K562 (cell line): Measurements from ENCODE around the gene BCL11A. TPM values are rescaled to one million over a fixed set of nuclear protein-coding genes. Genes with fewer than 3 reads are reported as not detected.

ENCODE experiments used
- ATAC-seq: fragments of 200-7000 bp; cut with Tn5 transposase; 3 replicates; pipeline ENCODE4 v1.9.1; 2020; ENCODE audit warnings: moderate library complexity
- BruUV-seq: library from RNA; stranded (reverse); fragments of 400-500 nt; replicated peaks from 2 replicates; lab custom pipeline; 2021; lab: Mats Ljungman, UMichigan
- CTCF ChIA-PET: fragments of 300-600 bp; formaldehyde crosslinking; extraction: SDS; loops from one replicate; lab custom pipeline; 2021; ENCODE audit warnings: low intra/inter-chr PET ratio; lab: Yijun Ruan, JAX
- POLR2A ChIA-PET: fragments of 300-600, 350-650 bp; sonication (Branson Sonifier 250); formaldehyde crosslinking; extraction: SDS; loops from one replicate; lab custom pipeline; 2021; ENCODE audit warnings: antibody characterized with exemption, inconsistent platforms; lab: Yijun Ruan, JAX
- DNase-seq, 4 experiments: peaks; one replicate each; pipeline versions ENCODE4 v3.0.0 to v3.0.0-alpha.2; 2011 to 2018; ENCODE audit warnings: low spot score in 3 of 4, mixed read lengths in 3 of 4; ENCODE audit errors: extremely low read depth in 1 of 4
- FAIRE-seq: peaks from 2 replicates; lab custom pipeline; 2011; peaks lifted over from hg19 to GRCh38; lab: Jason Lieb, UNC
- H2AFZ ChIP-seq: 2 replicates; pipeline ENCODE4 v1.6.0; 2011; ENCODE audit warnings: low read depth, low read length, control low read depth, inconsistent platforms
- H3K27ac ChIP-seq: fragments of 200-600 bp; 3 replicates; pipeline ENCODE4 v1.8.0; 2011; ENCODE audit warnings: low read depth, mild to moderate bottlenecking, control low read depth, inconsistent platforms, low read length, moderate library complexity, mixed read lengths; ENCODE audit errors: extremely low read depth
- H3K27me3 ChIP-seq, 2 experiments: fragments of 300-600 bp in 1 of 2; 2 replicates in 1 of 2; 3 replicates in 1 of 2; pipeline versions ENCODE4 v1.6.0 to v1.8.0; 2011; ENCODE audit warnings: inconsistent platforms in 2 of 2, low read length in 2 of 2, mild to moderate bottlenecking in 1 of 2, mixed read lengths in 1 of 2, moderate library complexity in 1 of 2; ENCODE audit not compliant: control insufficient read depth in 2 of 2, insufficient read depth in 2 of 2
- H3K36me3 ChIP-seq: fragments of 300-600 bp; 3 replicates; pipeline ENCODE4 v1.8.0; 2011; ENCODE audit warnings: mild to moderate bottlenecking, low read length, inconsistent platforms; ENCODE audit not compliant: control insufficient read depth, insufficient read depth
- H3K4me1 ChIP-seq, 2 experiments: fragments of 200-600 bp in 1 of 2; replicated peaks in 1 of 2; 2 replicates in 1 of 2; 3 replicates in 1 of 2; pipeline versions ENCODE4 v1.5.1 to v1.8.0; 2011; ENCODE audit warnings: inconsistent platforms in 2 of 2, low read length in 2 of 2, mild to moderate bottlenecking in 1 of 2, mixed read lengths in 1 of 2, moderate library complexity in 1 of 2; ENCODE audit not compliant: control insufficient read depth in 2 of 2, insufficient read depth in 2 of 2
- H3K4me2 ChIP-seq: 2 replicates; pipeline ENCODE4 v1.6.1; 2011; ENCODE audit warnings: low read length, control low read depth, inconsistent platforms, mixed read lengths; ENCODE audit not compliant: insufficient read depth
- H3K4me3 ChIP-seq: fragments of 200-600 bp; sonication (generic), shearing (Covaris generic); 2 replicates; pipeline ENCODE4 v1.5.1; 2016; ENCODE audit warnings: control low read depth, inconsistent platforms
- H3K79me2 ChIP-seq: fragments of 200-600 bp; 3 replicates; pipeline ENCODE4 v1.8.0; 2011; ENCODE audit warnings: low read length, inconsistent platforms; ENCODE audit not compliant: control insufficient read depth, insufficient read depth
- H3K9ac ChIP-seq, 2 experiments: 2 replicates each; pipeline versions ENCODE4 v1.6.0 to v1.6.1; 2011; ENCODE audit warnings: low read depth in 2 of 2, low read length in 2 of 2, control low read depth in 1 of 2, inconsistent platforms in 1 of 2, mild to moderate bottlenecking in 1 of 2, mixed read lengths in 1 of 2; ENCODE audit not compliant: insufficient read depth in 1 of 2
- H3K9me1 ChIP-seq: one replicate; pipeline ENCODE4 v1.6.0; 2011; ENCODE audit warnings: inconsistent platforms, mild to moderate bottlenecking, low read length, moderate library complexity; ENCODE audit not compliant: control insufficient read depth, insufficient read depth
- H3K9me3 ChIP-seq: replicated peaks from 2 replicates; pipeline ENCODE4 v1.5.1; 2011; ENCODE audit warnings: low read depth, low read length, inconsistent platforms; ENCODE audit not compliant: control insufficient read depth, insufficient read depth
- H4K20me1 ChIP-seq: replicated peaks from 2 replicates; pipeline ENCODE4 v1.6.1; 2011; ENCODE audit warnings: low read length, inconsistent platforms, mixed read lengths; ENCODE audit not compliant: control insufficient read depth, insufficient read depth
- E2F3 ChIP-seq: fragments of 250-450 bp; sonication (Bioruptor Pico); IDR thresholded peaks from 2 replicates; pipeline ENCODE4 v1.4.0; 2020; ENCODE audit warnings: mild to moderate bottlenecking
- EGR1 ChIP-seq: fragments of 450-650 bp; conservative IDR thresholded peaks from 2 replicates; pipeline ENCODE4 v1.6.1; 2017; ENCODE audit warnings: mild to moderate bottlenecking
- HDAC3 ChIP-seq: fragments of 450-650 bp; IDR thresholded peaks from 2 replicates; pipeline ENCODE4 v1.6.1; 2018; ENCODE audit warnings: borderline replicate concordance, mild to moderate bottlenecking, moderate library complexity; ENCODE audit not compliant: partially characterized antibody
- HMG20B ChIP-seq: fragments of 250-450 bp; sonication (Bioruptor Pico); IDR thresholded peaks from 2 replicates; pipeline ENCODE4 v1.5.0; 2021; ENCODE audit warnings: mild to moderate bottlenecking
- L3MBTL2 ChIP-seq: fragments of 450-650 bp; IDR thresholded peaks from 2 replicates; pipeline ENCODE4 v1.6.1; 2016; ENCODE audit warnings: mild to moderate bottlenecking, moderate library complexity
- PCBP2 ChIP-seq: fragments of 200-400 bp; formaldehyde crosslinking; IDR thresholded peaks from 2 replicates; pipeline ENCODE4 v1.6.1; 2018; ENCODE audit warnings: low read length, low read depth, mild to moderate bottlenecking, moderate library complexity; ENCODE audit not compliant: poor library complexity, severe bottlenecking
- ZNF175 ChIP-seq: fragments of 200-800 bp; sonication (Bioruptor generic); IDR thresholded peaks from 2 replicates; pipeline ENCODE4 v1.6.1; 2016; ENCODE audit warnings: low read depth, mild to moderate bottlenecking, missing genetic modification characterization, missing compliant biosample characterization
- WGBS: fragments of 100-300 bp; shearing (Covaris generic); methylation state at CpG from one replicate; pipeline ENCODE4 v1.1.6; 2016; ENCODE audit warnings: low coverage, mixed read lengths; ENCODE audit not compliant: insufficient coverage; ENCODE audit errors: missing lambda C conversion rate; 5-methylcytosine and 5-hydroxymethylcytosine counted together
- in situ Hi-C: fragments of 300-500 bp; cut with MboI; formaldehyde crosslinking; loops from 4 replicates; pipeline ENCODE4 v1.15.0; 2018; ENCODE audit warnings: inconsistent platforms, mixed read lengths
- intact Hi-C: fragments of 100-400 bp; cut with micrococcal nuclease; formaldehyde crosslinking; loops from 2 replicates; pipeline ENCODE4 v1.14.2; 2022
- polyA plus RNA-seq, 8 experiments: library from polyadenylated mRNA; depleted of rRNA in 4 of 8; stranded (reverse) in 5 of 8; unstranded in 3 of 8; fragments of >200 nt; fragmentation: Nextera tagmentation in 2 of 8; fragmentation: Illumina TruSeq in 1 of 8; extraction: Ambion mirVana in 2 of 8; extraction: Trizol in 1 of 8; gene quantifications; 2 replicates each; pipeline versions ENCODE4 v1.2.1 to v1.2.3, GENCODE V29; 2011 to 2014; ENCODE audit warnings: inconsistent platforms in 1 of 8, missing spikeins in 1 of 8
- total RNA-seq, 7 experiments: library from RNA; depleted of rRNA in 6 of 7; stranded (reverse); fragments of >200 nt in 6 of 7; fragmentation: Illumina TruSeq in 2 of 7; extraction: Trizol in 2 of 7; gene quantifications; 2 replicates each; pipeline versions ENCODE4 v1.2.1 to v1.2.3, GENCODE V29; 2011 to 2021; ENCODE audit warnings: low replicate concordance in 1 of 7
- TF ChIP-seq, protein P1 (sequence below): fragments of 250-450 bp; sonication (Bioruptor Pico); IDR thresholded peaks from 2 replicates; pipeline ENCODE4 v1.8.0; 2021; ENCODE audit warnings: borderline replicate concordance, mild to moderate bottlenecking, moderate library complexity; ENCODE audit not compliant: poor library complexity, severe bottlenecking

Gene BCL11A
- total and polyA plus RNA-seq, 9 of the 15 experiments (the other 6 are each of a cell fraction or from before 2014, with no cell fraction given): 0.13 TPM; not detected in 8

DNA sequence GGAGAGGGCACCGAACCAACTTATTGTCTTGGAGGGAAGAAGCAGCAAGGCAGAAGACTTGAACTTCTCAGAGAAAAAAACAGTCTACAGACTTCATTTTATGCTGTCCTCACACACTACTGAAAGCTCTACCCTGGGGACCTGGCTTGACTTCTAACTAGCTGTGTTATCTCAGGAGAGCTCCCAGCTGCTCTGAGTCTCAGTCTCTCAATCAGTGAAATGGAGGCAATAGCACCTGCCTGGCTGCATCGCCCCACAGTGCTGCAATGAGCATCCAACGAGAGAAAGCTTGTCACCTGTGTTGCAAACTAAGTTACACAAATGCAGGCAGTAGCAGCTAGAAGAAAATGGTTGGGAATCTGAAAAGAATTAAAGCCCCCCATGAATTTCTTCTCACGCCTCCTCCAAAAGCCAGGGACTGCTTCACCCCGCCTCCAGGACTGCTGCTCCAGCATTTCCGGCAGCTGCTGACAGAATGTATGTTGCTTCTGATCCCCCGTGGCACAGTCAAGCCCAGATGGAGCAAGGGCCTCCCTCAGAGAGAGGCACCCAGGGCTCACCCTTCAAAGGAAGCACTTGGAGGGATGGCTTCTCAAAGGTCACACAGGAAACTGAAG lies 116.3 kb downstream of the BCL11A start:
- no peaks in the 10 kb centered on the region for H3K36me3 ChIP-seq
- peaks cover 0 to 3% of the 10 kb centered on the region in 2 experiments; a peak in 2 of 5 replicates for H3K4me1 ChIP-seq
- TF ChIP-seq, protein P1, sequence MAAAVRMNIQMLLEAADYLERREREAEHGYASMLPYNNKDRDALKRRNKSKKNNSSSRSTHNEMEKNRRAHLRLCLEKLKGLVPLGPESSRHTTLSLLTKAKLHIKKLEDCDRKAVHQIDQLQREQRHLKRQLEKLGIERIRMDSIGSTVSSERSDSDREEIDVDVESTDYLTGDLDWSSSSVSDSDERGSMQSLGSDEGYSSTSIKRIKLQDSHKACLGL: no peak
- TF ChIP-seq PCBP2: no peak
- no peak for TF ChIP-seq HDAC3
- no peak for TF ChIP-seq L3MBTL2
- TF ChIP-seq EGR1: no peak
- TF ChIP-seq HMG20B: no peak
- TF ChIP-seq E2F3 (CRISPR knock-in tag): no peak
- TF ChIP-seq ZNF175 (CRISPR knock-in tag): no peak
- in situ Hi-C loops: no loop called here
- peaks cover 4% of the 10 kb centered on the region; the same call in 1 of the 2 replicates for H4K20me1 ChIP-seq
- 3% methylated on average over 7 of the region's 7 CpGs for WGBS
- H3K79me2 ChIP-seq: no peaks in the 10 kb centered on the region
- intact Hi-C loops: no loop called here
- peaks cover 0 to 9% of the 10 kb centered on the region in 2 experiments; a peak in 2 of 5 replicates for H3K27me3 ChIP-seq
- no peak overlapping the region for H3K4me2 ChIP-seq
- no peak for ATAC-seq
- no peak overlapping the region for H3K4me3 ChIP-seq
- ChIA-PET CTCF (no interaction called here), POLR2A (interaction anchor here (0.7 to 0.8 kb wide), 2 partner anchors 9 to 1192 kb away, joined by 3 read pairs; no protein-coding TSS in a partner anchor)
- no peaks in the 10 kb centered on the region for H3K9me3 ChIP-seq
- no TSS peak for BruUV-seq
- no peak overlapping the region for H3K9ac ChIP-seq
- H3K27ac ChIP-seq: no peak overlapping the region
- no peaks in the 10 kb centered on the region for H3K9me1 ChIP-seq
- no peak for DNase-seq
- no peak overlapping the region for H2AFZ ChIP-seq
- no peak for FAIRE-seq
